Stimulated activated CD8-positive, alpha-beta memory T cell treated with anti-CD3 and anti-CD28 coated beads, Interleukin-4, amount 100 ng/mL, for 48 hours (primary cell): ENCODE measurements around the gene NDUFA11.
"Not testable (repeated sequence)": the region's sequence is repeated elsewhere in the genome, so short reads cannot be mapped to it uniquely, and the experiment has no call there.

ENCODE experiments used
- DNase-seq: peaks from one replicate; pipeline ENCODE4 v3.0.0-alpha.2; 2020

NDUFA11 gene

DNA sequence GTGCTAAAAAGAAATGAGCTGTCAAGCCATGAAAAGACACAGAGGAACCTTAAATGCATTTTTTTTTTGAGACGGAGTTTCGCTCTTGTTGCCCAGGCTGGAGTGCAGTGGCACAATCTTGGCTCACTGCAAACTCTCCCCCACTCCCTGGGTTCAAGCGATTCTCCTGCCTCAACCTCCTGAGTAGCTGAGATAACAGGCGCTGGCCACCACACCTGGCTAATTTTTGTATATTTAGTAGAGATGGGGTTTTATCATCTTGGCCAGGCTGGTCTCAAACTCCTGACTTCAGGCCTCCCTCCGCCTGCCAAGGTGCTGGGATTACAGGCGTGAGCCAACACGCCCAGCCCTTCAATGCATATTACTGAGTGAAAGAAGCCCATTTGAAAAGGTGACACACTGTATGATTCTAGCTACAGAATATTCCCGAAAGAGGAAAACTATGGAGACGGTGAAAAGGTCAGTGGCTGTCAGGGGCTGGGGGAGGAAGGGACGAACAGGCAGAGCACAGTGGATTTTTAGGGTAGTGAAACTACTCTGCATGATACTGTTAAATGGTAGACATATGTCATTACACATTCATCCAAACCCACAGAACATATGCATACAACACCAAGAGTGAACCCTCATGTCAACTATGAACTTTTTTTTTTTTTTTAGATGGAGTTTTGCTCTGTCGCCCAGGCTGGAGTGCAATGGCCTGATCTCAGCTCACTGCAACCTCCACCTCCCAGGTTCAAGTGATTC, 19.4 kb downstream of the NDUFA11 start:
- not testable (repeated sequence) for DNase-seq

DNA sequence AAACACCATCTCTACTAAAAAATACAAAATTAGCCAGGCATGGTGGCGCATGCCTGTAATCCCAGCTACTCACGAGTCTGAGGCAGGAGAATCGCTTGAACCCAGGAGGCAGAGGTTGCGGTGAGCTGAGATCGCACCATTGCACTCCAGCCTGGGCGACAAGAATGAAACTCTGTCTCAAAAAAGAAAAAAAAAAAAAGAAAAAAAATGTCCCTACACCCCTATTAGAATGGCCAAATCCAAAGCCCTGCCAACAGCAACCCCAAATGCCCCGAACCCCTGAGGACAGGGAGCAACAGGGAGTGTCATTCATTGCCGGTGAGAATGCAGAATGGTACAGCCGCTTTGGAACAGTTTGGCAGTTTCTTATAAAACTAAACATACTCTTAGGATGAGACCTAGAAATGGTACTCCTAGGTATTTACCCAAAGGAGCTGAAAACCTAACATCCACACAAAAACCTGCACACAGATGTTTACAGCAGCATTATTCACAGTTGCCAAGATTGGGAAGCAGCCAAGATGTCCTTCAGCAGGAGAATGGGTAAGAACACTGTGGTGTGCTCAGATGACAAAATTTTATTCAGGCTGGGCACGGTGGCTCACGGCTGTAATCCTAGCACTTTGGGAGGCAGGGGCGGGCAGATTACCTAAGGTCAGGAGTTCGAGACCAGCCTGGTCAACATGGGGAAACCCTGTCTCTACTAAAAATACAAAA, 20.3 kb downstream of the NDUFA11 start:
- not testable (repeated sequence) for DNase-seq

DNA sequence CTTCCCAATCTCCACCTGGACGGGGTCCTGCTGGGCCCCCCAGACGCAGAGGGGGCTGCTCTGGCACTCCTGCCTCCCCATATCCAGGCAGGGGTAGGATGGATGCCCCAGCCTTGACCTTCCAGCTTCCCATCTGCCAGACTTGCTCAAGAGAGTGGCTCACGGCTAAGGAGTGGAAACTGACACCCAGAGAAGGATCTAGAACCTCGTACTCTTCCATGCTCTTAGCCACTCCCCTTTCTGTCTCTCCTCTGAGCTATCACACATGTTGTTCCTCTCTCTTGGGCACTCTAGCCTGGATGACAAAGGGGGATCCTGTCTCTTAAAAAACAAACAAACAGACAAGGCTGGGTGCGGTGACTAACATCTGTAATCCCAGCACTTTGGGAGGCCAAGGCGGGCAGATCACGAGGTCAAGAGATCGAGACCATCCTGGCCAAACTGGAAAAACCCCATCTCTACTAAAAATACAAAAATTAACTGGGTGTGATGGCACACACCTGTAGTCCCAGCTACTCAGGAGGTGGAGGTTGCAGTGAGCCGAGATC, 21.1 kb downstream of the NDUFA11 start:
- no peak for DNase-seq

DNA sequence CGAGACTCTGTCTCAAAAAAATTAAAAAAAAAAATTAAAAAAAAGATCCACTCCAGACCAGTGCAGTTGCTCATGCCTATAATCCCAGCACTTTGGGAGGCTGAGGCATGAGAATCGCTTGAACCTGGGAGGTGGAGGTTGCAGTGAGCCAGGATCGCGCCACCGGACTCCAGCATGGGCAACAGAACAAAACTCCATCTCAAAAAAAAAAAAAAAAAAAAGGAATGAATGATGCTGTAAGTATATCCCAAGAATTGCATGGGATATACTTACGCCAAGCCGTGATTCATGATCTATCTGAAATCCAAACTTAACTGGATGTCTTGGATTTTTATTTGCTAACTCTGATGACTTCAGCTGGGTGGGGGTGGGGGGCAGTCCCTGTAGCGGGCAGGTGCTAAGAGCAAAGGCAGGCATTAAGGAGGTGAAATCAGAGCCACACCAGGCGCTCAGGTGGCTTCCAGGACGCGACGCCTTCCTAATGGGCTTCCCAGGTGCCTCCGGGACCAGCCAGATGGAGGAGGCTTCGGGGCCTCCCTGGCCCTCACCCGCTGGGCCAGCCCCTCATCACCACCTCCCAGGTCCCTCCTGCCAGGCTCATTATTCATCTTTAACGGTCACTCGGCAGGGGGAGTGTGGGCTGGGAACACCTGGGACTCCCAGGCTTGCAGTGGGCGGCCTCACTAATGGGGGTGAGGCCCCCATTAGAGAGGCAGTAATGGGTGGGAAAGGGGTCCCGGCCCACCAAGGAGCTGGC, 21.9 kb downstream of the NDUFA11 start:
- no peak for DNase-seq

DNA sequence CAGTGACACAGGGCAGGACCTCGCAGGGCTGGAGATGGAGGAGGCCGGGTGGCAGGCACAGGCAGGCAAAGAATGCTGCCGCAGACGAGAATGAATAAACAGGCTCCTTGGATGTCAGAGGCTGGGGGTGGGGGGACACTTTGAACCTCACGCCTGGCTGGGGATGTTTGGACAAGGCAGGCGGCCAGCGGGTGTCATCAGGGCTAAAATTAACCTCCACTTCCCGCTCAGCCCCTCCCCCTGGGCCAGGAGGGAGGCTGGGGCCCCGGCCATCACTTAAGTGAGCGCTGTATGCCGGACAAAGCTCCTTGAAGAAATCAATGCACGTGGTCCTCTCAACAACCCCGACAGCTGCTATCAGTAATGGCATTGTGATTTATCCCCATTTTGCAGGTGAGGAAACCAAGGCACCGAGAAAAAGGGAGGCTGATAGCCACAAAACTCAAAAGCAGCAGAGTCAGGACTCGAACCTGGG, 22.9 kb downstream of the NDUFA11 start:
- no peak for DNase-seq

DNA sequence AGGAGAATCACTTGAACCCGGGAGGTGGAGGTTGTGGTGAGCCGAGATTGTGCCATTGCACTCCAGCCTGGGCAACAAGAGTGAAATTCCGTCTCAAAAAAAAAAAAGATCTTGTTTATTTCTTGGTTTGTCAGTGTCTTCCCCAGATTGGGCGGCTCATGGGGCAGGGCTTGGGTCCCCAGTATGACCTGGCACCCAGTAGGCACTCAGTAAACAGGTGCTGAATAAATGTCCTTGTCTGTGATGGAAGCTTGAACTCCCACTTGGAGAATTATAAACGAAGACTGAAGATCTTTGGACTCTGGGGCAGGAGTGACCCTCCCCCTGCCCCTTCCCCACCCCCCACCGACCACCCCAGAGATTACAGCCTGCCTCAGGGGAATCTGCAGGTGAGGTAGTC, 23.4 kb downstream of the NDUFA11 start:
- no peak for DNase-seq

DNA sequence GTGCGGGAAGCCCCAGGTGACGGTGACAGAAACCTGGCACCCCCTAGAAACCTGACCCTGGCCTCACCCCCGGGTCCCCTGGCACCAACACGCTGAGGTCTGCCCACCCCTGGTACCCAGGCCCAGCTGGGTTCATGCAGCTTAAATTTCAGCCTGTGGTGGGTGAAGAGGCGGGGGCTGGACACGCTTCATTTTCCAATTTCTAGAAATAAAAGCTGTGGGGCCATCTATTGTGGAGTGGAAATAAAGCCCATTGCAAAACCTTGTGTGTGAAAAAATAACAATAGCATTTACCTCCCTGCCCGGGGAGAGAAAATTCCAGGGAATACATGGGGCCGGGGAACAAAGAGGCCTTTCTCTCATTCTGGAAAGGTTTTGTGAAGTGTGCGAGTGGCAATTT, 25.7 kb downstream of the NDUFA11 start:
- DNase-seq: no peak

DNA sequence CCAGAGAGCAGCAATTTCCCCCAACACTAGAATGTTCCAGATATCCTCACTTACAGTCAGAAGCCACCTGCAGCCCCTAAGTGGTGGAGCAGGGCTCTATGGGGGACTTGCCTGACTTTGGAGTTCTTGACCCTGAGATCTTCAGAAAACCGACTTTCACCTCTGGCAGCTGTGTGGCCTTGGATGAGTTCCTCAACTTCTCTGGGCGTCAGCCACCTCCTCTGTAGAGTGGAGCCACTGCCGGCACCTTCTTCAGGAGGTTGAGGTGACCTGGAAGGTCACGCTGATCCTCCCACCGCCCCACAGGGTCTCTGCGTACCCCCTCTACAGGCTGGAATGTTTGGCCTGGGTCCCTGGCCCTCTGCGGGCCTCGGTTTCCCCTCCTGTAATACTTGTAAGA, 26.2 kb downstream of the NDUFA11 start:
- DNase-seq: no peak

DNA sequence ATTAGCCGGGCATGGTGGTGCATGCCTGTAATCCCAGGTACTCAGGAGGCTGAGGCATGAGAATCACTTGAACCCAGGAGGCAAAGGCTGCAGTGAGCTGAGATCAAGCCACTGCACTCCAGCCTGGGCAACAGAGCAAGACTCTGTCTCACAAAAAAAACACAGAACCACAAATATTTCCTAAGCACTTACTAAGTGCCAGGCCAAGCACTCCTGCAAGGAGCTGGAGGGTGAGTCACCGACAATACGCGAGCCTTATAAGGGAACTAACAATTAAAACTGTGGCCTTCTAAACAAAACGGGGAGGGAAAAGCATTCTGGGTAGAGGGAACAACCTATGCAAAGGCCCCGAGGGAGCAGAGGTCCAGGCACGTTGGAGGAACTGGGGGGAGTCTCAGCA, 29.1 kb downstream of the NDUFA11 start:
- DNase-seq: not testable (repeated sequence)

DNA sequence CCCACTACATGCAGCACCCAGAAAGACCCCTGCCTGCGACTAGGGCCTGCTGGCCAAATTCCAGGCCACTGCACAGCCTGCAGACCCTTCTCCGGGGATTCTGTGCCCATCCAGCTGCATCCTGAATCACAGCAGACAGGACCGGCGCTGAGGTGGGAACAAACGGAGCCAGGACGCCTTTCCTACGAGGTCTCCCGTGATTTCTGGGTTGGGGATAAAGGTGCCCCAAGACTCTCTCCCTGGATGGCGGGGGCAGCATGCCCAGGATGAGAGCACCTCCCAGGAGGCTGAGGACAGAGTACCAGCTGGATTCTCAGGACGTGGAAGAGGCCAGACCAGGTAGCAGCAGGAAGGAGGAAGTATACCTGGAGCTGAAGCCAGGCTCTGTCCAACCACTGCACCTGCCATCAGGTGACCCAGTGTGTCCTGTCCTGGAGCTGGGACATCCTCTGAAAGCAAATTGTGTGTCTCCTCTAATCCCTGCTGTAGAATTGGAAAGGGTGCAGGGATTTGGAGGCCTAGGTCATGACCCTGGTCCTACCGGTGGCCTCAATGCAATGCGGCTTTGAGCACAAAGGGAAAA, 29.9 kb downstream of the NDUFA11 start:
- no peak for DNase-seq

DNA sequence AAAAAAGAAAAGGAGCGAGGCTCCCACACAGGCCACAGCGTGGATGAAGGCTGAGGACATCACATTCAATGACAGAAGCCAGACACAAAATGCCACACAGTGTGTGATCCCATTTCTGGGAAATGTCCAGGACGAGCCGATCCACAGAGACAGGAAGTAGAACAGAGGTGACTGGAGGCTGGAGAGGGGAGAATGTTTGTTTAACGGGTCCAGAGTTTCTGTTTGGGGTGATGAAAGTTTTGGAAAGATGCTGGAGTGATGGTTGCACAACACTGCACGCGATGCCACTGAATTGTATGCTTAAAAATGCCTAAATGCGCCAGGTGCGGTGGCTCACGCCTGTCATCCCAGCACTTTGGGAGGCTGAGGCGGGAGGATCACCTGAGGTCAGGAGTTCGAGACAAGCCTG, 32.6 kb downstream of the NDUFA11 start:
- no peak for DNase-seq

DNA sequence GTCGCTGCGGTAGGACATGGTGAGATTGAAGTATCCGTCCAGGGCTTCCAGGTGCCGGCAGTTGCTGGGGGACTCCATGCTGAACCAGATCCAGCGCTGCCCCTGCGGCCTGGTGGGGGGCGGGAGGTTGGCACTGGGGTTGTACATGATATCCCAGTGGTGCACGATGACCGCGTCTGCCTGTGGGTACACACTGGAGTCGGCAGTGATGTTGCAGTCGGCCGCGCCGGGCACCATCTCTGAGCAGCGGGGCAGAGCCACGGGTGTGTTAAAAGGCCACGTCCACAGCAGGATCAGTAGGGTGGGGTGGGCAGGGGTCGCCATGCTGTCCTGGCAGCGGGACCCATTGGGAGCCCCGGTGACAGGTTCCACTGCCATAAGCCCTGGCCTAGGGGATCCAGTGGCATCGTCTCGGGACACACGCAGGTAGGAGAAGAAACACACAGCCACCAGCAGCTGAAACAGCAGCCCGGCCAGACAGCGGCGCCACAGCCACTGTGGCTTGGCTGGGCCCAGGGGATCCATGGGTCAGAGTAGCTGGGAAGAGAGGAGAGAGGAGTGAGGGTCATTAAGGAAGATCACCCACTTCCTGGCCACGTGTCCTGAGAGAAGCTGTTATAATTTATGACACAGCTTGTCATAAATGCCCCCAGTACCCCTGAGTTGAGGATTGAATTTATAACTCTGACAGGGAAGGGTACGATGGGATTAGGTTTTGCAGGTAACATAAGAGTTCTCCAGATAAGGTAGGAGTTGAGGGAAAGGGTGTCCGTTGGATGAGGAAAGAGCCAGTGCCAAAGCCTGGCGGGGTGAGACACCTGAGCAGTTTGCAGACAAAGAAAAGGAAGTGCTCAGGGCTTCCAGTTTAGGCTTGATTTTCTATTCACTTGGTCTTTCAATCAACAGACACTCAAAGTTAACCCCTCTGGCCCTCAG, 36.1 kb downstream of the NDUFA11 start:
- no peak for DNase-seq

DNA sequence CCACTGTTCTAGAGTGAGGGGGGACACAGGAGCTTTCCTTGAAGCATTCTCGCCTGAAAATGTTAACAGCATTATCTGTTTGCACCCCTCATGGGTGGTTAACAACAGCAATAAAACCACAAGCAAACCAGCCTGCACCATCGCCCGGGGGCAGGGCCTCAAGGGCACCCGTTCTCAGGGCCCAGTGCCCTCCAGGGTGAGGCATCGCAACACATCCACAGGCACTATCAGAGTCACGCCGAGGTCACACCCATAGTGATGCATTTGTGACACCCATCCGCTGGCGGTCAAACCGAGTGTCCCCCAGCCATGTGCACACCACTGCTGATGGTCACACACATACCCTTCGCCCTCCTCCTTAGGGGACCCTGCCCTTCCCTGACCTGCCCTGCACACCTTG, 37.8 kb downstream of the NDUFA11 start:
- DNase-seq: no peak

DNA sequence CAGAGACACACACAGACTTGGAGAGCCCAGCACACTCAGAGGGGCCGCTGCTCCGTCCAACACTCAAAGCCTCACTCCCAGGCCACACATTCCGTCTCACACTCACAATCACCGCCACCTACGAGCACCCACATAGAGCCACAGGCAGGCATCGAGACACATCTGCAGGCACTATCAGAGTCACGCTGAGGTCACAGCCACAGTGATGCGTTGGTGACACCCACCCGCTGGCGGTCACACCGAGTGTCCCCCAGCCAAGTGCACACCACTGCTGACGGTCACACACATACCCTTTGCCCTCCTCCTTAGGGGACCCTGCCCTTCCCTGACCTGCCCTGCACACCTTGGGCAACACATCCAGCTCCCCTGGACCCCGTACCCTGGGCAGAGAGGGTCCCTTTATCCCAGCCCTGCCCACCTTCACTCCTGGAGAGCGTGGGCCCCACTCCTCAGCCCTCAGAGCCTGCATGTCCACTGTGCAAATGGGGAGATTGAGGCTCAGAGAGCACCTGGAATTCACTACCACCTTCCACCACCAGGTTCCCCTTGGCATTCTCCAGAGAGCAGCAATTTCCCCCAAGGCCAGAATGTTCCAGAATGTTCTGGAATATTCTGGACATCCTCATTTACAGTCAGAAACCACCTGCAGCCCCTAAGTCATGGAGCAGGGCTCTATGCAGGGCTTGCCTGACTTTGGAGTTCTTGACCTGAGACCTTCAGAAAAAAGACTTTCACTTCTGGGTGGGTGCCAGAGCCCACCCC, 38.7 kb downstream of the NDUFA11 start:
- DNase-seq: no peak

DNA sequence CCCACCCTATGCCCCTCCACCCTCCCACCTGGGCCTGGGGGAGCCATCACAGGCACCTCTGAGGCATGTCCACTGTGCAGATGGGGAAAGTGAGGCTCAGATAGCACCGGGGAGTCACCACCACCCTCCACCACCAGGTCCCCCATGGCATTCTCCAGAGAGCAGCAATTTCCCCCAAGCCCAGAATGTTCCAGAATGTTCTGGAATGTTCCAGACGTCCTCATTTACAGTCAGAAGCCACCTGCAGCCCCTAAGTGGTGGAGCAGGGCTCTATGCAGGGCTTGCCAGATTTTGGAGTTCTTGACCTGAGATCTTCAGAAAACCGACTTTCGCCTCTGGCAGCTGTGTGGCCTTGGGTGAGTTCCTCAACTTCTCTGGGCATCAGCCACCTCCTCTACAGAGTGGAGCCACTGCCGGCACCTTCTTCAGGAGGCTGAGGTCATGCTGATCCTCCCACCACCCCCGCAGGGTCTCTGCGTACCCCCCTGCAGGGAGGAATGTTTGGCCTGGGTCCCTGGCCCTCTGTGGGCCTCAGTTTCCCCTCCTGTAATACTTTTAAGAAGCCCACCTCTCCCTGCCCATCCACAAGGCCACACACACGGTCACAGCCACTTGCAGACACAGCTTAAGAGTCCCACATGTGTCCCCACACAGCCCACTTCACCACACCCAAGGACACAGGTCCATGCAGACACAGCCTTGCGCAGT, 39.4 kb downstream of the NDUFA11 start:
- no peak for DNase-seq

DNA sequence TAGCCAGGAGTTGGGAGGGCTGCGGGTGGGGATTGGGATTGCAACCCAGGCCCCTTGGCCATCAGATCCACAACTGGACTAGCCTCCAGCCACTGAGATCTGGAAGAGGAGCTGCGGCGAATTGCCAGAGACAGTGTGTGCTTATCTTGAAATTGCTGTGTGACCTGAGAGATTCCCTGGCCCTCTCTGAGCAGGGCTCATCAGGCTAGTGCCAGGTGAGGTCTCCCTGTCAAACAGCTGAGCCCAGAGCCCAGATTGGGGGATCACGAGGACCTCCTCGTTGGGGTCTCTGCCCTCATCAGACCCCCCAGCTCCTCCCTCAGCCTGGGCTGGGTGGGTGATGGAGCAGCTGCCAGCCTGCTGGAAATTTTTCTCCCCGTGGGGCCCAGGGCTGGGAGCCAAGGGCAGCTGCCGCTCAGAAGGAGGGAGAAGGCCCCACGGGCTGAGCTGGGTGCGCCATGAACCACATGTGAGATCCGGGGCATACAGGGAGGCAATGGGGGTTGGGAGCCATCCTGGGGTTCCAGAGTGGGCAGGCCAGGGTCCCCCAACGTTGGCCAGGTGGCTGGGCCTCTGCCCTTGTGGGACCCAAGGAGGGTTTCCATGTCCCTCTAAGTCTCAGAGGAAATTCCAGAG, 40.4 kb downstream of the NDUFA11 start:
- no peak for DNase-seq

DNA sequence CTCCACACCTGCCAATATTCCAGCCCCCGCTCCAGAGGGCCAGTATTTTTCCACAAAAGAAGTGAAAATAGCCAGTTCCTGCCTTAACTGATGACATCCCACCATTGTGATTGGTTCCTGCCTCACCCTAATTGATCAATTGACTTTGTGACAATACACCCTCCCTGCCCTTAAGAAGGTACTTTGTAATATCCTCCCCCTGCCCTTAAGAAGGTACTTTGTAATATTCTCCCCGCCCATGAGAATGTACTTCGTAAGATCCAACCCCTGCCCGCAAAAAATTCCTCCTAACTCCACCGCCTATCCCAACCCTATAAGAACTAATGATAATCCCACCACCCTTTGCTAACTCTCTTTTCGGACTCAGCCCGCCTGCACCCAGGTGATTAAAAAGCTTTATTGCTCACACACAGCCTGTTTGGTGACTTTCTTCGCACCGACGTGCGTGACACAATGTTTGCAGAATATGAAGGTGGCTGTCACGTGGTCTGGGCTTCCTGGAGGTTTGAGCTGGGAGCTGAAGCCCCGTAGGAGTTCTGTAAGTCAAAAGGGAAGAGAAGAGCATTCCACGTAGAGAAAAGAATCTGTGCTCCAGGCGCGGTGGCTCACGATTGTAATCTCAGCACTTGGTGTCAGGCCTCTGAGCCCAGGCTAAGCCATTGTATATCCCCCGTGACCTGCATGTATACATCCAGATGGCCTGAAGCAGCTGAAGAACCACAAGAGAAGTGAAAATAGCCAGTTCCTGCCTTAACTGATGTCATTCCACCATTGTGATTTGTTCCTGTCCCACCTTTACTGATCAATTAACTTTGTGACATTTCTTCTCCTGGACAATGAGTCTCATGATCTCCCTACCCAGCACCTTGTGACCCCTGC, 46.1 kb downstream of the NDUFA11 start:
- no peak for DNase-seq

DNA sequence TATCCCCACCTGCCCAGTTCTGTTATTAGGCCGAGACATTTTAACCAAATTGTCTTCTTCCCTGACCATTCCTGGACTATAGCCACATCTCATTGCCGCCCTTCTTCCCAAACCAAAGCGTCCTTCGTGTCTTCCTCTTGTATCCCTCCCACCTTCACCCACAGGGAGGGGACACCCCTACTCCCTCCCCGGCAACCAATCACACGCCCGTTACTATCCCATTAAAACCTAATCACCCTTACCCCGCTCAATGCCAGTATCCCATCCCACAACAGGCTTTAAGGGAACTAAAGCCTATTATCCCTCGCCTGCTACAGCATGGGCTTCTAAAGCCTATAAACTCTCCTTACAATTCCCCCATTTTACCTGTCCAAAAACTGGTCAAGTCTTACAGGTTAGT, 48.4 kb downstream of the NDUFA11 start:
- not testable (repeated sequence) for DNase-seq

DNA sequence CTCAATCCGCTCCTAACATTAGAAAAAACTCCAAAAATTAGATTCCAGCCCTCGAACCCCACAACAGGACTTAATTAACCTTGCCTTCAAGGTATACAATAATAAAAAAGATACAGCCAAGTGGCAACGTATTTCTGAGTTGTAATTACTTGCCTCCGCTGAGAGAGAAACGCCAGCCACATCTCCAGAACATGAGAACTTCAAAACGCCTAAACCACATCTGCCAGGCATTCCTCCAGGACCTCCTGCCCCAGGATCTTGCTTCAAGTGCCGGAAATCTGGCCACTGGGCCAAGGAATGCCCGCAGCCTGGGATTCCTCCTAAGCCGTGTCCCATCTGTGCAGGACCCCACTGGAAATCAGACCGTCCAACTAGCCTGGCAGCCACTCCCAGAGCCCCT, 49.5 kb downstream of the NDUFA11 start:
- DNase-seq: not testable (repeated sequence)
